ENCODE measurements around the gene SDC4.
"Not testable (repeated sequence)": the region's sequence is repeated elsewhere in the genome, so short reads cannot be mapped to it uniquely, and the experiment has no call there.

SDC4 gene

DNA sequence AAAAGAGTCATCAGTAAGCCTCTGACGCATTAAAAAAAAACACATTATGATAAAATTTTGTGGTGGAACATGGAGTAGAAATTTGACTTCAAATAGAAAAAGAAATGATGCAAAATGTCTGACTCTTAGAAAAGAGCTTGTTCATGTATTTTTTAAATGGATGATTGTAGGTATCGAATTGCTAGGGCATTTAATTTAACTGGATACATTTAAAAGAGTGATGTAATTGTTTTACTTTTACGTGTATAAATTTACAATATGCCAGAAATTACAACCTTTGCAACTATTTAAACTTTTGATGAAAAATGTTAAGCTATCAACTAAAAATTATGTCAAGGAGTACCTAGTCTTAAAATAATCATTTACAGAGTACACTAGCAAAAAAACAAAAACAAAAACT, 4.5 kb upstream of the SDC4 start:
- no peaks in the 10 kb centered on the region for H3K36me3 ChIP-seq (ENCODE audit: insufficient read depth, low read length)
- H3K27ac ChIP-seq (ENCODE audit: low read depth, low read length) = no peak overlapping the region
- no peaks in the 10 kb centered on the region for H3K9me3 ChIP-seq (ENCODE audit: insufficient read depth, low read depth, low read length)
- H3K4me3 ChIP-seq (ENCODE audit: low read length) = no peak overlapping the region
- peaks cover 8% of the 10 kb centered on the region for H3K4me1 ChIP-seq (ENCODE audit: insufficient read depth, low read length)
- 97% methylated on average over 2 of the region's 3 CpGs for WGBS
- H3K27me3 ChIP-seq (ENCODE audit: insufficient read depth, low read length) = no peaks in the 10 kb centered on the region
- no peak overlapping the region for H3K9ac ChIP-seq (ENCODE audit: low read depth, low read length)

DNA sequence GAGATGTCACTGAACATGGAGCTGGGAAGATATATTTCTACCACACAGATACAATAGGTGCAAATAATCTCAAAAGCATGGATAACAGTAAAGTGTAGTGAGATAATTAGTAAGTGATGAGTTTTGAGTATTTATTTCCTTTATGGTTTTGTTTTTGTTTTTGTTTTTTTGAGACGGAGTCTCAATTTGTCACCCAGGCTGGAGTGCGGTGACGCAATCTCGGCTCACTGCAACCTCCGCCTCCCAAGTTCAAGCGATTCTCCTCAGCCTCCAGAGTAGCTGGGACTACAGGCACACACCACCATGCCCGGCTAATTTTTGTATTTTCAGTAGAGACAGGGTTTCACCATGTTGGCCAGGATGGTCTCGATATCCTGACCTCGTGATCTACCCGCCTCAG, 2.6 kb upstream of the SDC4 start:
- 94% methylated on average over 10 of the region's 10 CpGs for WGBS
- not testable (repeated sequence) for H3K4me3 ChIP-seq (ENCODE audit: low read length); H3K9me3 ChIP-seq (ENCODE audit: insufficient read depth, low read depth, low read length); H3K36me3 ChIP-seq (ENCODE audit: insufficient read depth, low read length); H3K27me3 ChIP-seq (ENCODE audit: insufficient read depth, low read length); H3K27ac ChIP-seq (ENCODE audit: low read depth, low read length); H3K9ac ChIP-seq (ENCODE audit: low read depth, low read length)
- peaks cover 24% of the 10 kb centered on the region for H3K4me1 ChIP-seq (ENCODE audit: insufficient read depth, low read length)

DNA sequence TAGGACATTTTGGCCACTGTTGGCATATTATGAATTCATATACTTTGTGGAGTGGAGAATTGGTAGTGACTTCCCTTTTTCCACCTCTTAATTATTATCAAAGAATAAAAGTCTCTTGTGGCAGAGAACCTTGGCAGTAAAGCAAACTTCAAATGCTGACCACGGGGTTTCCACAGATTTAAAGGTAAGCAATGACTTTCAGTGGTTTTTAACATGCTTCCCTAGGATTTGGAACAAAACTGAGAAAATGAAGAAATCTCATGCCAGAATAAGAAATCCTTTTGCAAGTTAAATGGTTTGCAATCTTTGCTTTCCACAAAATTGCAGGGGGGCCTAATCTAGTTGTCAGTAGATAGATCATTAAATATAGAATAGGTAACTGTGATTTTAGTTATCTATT, 2.0 kb upstream of the SDC4 start:
- H3K4me1 ChIP-seq (ENCODE audit: insufficient read depth, low read length) = peaks cover 30% of the 10 kb centered on the region
- WGBS = 90% methylated on average over 1 of the region's 1 CpG
- no peak overlapping the region for H3K27ac ChIP-seq (ENCODE audit: low read depth, low read length)
- H3K36me3 ChIP-seq (ENCODE audit: insufficient read depth, low read length) = no peaks in the 10 kb centered on the region
- no peak overlapping the region for H3K9ac ChIP-seq (ENCODE audit: low read depth, low read length)
- H3K27me3 ChIP-seq (ENCODE audit: insufficient read depth, low read length) = no peaks in the 10 kb centered on the region
- no peaks in the 10 kb centered on the region for H3K9me3 ChIP-seq (ENCODE audit: insufficient read depth, low read depth, low read length)
- H3K4me3 ChIP-seq (ENCODE audit: low read length) = no peak overlapping the region

DNA sequence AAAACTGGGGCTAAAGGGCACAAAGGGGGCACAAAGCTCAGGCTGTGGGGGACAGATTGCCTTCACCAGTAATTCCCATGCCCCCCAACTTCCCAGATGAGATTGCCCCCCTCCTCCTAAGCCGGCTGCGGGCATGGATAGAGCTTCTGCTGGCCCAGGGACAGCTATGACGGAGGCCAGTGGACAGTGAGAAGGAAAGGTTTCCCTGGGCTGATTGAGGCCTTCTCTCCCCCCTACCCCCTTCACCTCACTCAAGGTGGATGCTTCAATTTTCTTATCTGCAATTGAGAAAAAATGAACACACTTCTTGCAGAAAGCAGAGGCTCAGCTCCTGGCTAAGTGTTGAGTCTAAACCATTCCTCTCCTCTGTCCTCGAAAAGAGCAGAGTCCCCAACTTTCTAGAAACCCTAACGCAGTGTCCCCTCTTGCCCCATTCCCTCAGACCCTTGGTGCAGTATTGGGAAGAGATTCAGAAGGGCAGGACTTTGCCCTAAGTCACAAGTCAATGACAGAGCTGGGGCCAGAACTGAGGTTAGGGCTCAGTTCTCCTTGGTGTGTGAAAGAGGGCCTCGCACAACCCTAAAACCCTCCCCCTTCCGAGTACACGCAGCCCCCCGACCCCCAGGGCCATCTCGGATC, 808 bp downstream of the SDC4 start:
- Histone ChIP-seq H3K27ac (ENCODE audit: low read depth, low read length) (peak overlapping the region; percentile 27; the same call in 1 of the 2 replicates), H3K4me1 (ENCODE audit: insufficient read depth, low read length) (peaks cover 49% of the 10 kb centered on the region), H3K36me3 (ENCODE audit: insufficient read depth, low read length) (no peaks in the 10 kb centered on the region; the same call in 1 of the 2 replicates), H3K9ac (ENCODE audit: low read depth, low read length) (peak overlapping the region; percentile 80), H3K27me3 (ENCODE audit: insufficient read depth, low read length) (no peaks in the 10 kb centered on the region), H3K4me3 (ENCODE audit: low read length) (peak overlapping the region; percentile 81), H3K9me3 (ENCODE audit: insufficient read depth, low read depth, low read length) (no peaks in the 10 kb centered on the region)
- 5% methylated on average over 8 of the region's 10 CpGs for WGBS

DNA sequence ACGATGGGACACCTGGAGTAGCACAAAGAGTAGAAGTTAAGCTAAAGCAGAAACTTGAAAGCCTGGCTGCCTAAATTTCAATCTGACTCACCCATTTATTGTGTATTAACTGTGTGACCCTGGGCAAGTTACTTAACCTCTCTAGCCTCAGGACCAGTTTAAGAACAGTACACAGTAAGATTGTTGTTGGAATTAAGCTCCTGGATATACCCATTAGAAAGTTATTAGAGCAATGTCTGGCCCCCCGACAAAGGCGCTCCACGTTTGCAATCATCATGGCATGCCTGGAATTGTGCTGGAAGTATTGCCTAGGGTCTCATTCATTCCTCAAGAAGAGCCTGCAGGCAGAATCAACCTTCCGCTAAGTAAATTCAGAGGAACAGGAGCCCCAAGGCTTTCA, 1.4 kb downstream of the SDC4 start:
- Histone ChIP-seq H3K27me3 (ENCODE audit: insufficient read depth, low read length) (no peaks in the 10 kb centered on the region), H3K36me3 (ENCODE audit: insufficient read depth, low read length) (no peaks in the 10 kb centered on the region; the same call in 1 of the 2 replicates), H3K27ac (ENCODE audit: low read depth, low read length) (no peak overlapping the region), H3K4me1 (ENCODE audit: insufficient read depth, low read length) (peaks cover 55% of the 10 kb centered on the region), H3K4me3 (ENCODE audit: low read length) (peak overlapping the region; percentile 81), H3K9ac (ENCODE audit: low read depth, low read length) (peak overlapping the region; percentile 80), H3K9me3 (ENCODE audit: insufficient read depth, low read depth, low read length) (no peaks in the 10 kb centered on the region)
- 33% methylated on average over 5 of the region's 5 CpGs for WGBS

DNA sequence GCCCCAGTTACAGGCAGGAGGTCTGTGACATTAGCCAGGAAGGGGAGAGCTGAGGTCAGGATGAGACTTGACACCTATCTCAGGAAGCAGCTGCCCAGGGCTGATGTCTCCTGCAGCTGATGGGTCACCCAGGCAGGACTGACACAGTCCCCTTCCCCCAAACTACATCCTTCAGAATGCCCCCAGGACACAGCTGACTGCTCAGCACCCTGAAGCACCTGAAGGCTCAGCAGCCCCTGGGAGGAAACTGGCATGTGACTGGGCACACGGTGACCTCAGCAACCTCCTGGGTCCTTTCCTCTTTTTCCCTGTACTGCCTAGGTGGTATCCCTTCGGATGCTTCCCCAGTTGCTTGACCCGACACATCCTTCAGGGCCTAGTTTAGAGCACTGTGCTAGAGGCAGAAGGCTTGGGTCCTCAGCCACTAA, 1.9 kb downstream of the SDC4 start:
- Histone ChIP-seq H3K36me3 (ENCODE audit: insufficient read depth, low read length) (no peaks in the 10 kb centered on the region; the same call in 1 of the 2 replicates), H3K4me3 (ENCODE audit: low read length) (peak overlapping the region; percentile 81), H3K27ac (ENCODE audit: low read depth, low read length) (no peak overlapping the region), H3K9me3 (ENCODE audit: insufficient read depth, low read depth, low read length) (no peaks in the 10 kb centered on the region), H3K27me3 (ENCODE audit: insufficient read depth, low read length) (no peaks in the 10 kb centered on the region), H3K4me1 (ENCODE audit: insufficient read depth, low read length) (peaks cover 60% of the 10 kb centered on the region), H3K9ac (ENCODE audit: low read depth, low read length) (peak overlapping the region; percentile 80; the same call in 1 of the 2 replicates)
- 59% methylated on average over 3 of the region's 3 CpGs for WGBS

DNA sequence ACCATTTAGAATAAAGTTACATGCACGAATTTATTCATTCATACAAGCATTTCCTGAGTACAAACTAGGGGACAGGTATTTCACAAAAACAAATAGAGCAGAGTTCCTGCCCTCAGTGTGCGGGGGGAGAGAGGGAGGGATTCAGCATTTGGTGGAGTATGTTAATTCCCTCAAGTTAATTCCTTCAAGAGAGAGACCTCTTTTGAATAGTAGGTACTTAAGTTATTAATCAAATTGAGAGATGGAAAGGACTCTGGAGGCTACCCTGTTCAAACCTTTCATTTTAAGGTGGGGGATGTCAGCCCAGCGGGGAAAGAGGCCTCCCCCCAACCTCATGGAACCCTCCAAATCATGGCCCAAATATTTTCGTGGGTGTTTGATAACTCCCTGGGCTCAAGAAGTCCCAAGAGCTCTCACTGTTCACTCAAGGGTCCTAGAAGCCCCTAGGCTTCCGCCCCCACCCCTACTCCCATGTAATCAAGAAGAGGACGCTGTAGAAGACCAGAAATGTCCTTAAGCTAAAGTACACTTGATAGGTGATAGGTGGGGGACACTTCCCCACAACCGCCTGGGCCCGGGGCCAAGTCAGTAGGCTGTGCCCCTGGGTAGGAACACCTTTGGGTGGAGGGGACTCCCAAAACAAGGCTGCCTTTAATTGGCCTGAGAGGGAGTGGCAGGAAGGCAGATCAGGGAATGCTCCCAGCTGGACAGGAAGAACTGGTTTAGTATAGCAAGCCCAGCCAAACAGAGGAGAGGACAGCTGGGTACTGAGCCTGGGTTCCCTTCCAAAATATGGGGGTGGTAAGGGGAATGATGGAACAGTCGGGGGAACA, 2.9 kb downstream of the SDC4 start:
- Histone ChIP-seq H3K9me3 (ENCODE audit: insufficient read depth, low read depth, low read length) (no peaks in the 10 kb centered on the region), H3K36me3 (ENCODE audit: insufficient read depth, low read length) (peaks cover under 1% of the 10 kb centered on the region; the same call in 1 of the 2 replicates), H3K27me3 (ENCODE audit: insufficient read depth, low read length) (no peaks in the 10 kb centered on the region), H3K4me1 (ENCODE audit: insufficient read depth, low read length) (peaks cover 70% of the 10 kb centered on the region), H3K4me3 (ENCODE audit: low read length) (0 out of 2 replicates have a peak overlapping the region, but pooled peaks have one; percentile 81), H3K9ac (ENCODE audit: low read depth, low read length) (no peak overlapping the region), H3K27ac (ENCODE audit: low read depth, low read length) (peak overlapping the region; percentile 96; the same call in 1 of the 2 replicates)
- WGBS = 61% methylated on average over 9 of the region's 9 CpGs

DNA sequence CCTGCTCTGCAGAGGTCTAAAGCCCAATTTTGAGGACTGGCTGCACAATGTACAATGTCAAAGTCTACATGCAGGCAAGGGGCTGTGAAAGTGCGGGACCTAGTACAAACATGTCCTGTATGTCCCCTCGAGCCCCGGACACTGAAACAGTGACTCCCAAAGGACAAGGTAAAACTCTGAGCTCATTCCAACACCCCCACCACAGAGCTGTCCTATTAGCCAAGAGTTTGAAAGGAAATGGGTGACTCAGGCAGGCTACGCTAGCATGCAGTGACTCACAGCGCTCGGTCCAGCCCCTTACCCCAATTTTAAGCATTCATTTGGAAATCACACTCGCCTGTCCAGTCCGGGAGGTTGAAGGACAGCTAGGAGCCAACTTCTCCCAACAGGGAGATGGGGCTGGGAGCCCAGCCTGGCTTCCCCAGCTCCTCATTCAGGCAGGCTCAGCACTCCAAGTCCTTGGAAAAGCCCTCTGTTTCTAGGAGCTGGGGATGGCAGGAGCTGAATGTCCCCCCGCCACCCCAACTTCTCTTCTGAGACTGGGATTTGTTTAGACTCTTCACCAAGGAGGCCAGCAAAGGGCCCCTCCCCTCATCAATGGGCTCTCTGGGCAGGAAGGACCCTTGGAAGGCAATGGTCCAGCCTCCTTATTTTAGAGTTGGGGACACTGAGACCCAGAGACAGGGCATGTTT, 3.9 kb downstream of the SDC4 start:
- Histone ChIP-seq H3K36me3 (ENCODE audit: insufficient read depth, low read length) (peaks cover 3% of the 10 kb centered on the region; the same call in 1 of the 2 replicates), H3K4me1 (ENCODE audit: insufficient read depth, low read length) (peaks cover 76% of the 10 kb centered on the region), H3K27me3 (ENCODE audit: insufficient read depth, low read length) (no peaks in the 10 kb centered on the region), H3K9me3 (ENCODE audit: insufficient read depth, low read depth, low read length) (no peaks in the 10 kb centered on the region), H3K27ac (ENCODE audit: low read depth, low read length) (peak overlapping the region; percentile 96), H3K9ac (ENCODE audit: low read depth, low read length) (peak overlapping the region; percentile 37), H3K4me3 (ENCODE audit: low read length) (no peak overlapping the region; the same call in 1 of the 2 replicates)
- 52% methylated on average over 9 of the region's 9 CpGs for WGBS

DNA sequence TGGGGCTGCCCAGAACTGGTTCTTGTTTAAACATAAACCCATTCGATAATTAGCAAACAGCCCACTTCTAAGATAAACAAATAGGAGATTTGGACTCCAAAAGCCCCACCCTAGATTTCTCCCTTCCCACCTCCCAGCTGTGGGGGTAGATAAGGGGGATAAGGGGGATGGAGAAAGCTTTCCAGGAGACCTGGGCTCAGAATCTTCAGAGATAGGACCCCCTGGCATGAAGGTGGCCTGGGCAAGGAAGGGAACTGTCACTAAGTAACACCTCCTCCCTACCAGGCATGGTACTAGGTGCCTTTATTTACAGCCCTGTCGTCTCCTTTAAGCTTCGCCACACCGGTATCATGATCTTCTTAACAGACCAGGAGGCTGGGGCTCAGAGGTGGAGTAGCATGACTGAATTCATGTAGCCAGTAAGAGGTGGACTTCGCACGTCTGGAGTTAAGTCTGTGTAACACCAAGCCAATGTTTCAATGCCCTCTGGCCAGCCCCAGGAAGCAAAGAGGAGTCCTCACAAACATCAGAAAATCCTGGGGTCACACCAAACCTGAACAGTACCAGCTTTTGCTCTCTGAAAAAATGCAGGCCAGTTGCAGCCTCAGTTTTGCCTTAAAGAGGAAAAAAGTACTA, 4.6 kb downstream of the SDC4 start:
- Histone ChIP-seq H3K9me3 (ENCODE audit: insufficient read depth, low read depth, low read length) (no peaks in the 10 kb centered on the region), H3K4me1 (ENCODE audit: insufficient read depth, low read length) (peaks cover 80% of the 10 kb centered on the region), H3K27me3 (ENCODE audit: insufficient read depth, low read length) (no peaks in the 10 kb centered on the region), H3K36me3 (ENCODE audit: insufficient read depth, low read length) (peaks cover 8% of the 10 kb centered on the region; the same call in 1 of the 2 replicates), H3K27ac (ENCODE audit: low read depth, low read length) (peak overlapping the region; percentile 96), H3K9ac (ENCODE audit: low read depth, low read length) (peak overlapping the region; percentile 37), H3K4me3 (ENCODE audit: low read length) (no peak overlapping the region; the same call in 1 of the 2 replicates)
- WGBS = 54% methylated on average over 6 of the region's 6 CpGs

DNA sequence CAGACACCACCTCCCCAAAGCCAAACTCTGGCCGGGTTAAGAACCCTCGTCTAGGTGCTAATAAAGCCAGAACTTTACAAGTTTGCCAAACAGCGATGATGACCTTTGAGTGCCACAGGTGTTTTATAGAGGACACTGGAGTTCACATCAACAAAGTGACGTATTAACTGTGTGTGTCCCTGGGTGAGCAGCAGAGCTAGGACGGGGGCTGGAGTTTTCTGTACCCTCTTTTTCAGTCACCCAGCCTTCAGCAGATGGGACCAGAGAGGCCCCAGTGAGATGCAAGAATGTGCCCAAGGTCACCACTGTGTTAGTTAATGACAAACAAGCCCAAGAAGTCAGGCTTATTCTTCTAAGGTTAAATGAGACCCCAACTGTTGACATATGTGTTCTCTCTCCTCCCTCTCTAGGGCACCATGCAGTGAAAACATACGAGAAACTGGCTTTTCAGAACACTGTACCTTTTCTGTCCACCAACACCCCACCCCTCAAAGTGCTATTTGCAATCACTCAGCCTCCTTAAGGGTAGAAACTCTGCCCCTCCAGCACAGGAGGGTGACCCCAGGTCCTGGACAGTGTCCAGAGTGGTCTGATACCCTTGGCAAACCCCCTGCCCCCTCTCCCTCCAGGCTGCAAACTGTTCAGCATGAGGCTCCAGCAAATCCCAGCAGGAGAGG, 5.2 kb downstream of the SDC4 start:
- no peaks in the 10 kb centered on the region for H3K9me3 ChIP-seq (ENCODE audit: insufficient read depth, low read depth, low read length)
- no peaks in the 10 kb centered on the region for H3K27me3 ChIP-seq (ENCODE audit: insufficient read depth, low read length)
- 33% methylated on average over 6 of the region's 6 CpGs for WGBS
- peaks cover 8% of the 10 kb centered on the region; the same call in 1 of the 2 replicates for H3K36me3 ChIP-seq (ENCODE audit: insufficient read depth, low read length)
- H3K4me3 ChIP-seq (ENCODE audit: low read length) = peak overlapping the region; percentile 45
- H3K27ac ChIP-seq (ENCODE audit: low read depth, low read length) = peak overlapping the region; percentile 96
- peak overlapping the region; percentile 22 for H3K9ac ChIP-seq (ENCODE audit: low read depth, low read length)
- H3K4me1 ChIP-seq (ENCODE audit: insufficient read depth, low read length) = peaks cover 87% of the 10 kb centered on the region

All from HUES64 (cell line).